Fibroblast of lung (primary cell): ENCODE data around the gene PTCH2.

Source experiments
- EZH2 ChIP-seq: IDR thresholded peaks from 2 replicates; pipeline ENCODE4 v1.5.1; 2012; ENCODE audit warnings: low read length, control low read depth, mild to moderate bottlenecking; ENCODE audit errors: missing control alignments
- TF ChIP-seq, protein P1 (sequence below), 2 donors: IDR thresholded peaks in 1 of 2; conservative IDR thresholded peaks in 1 of 2; 1 replicate in 1 of 2; 2 replicates in 1 of 2; pipeline ENCODE4 v1.5.1; 2011 to 2012; ENCODE audit warnings: low read length in 2 of 2, control low read depth in 1 of 2, inconsistent platforms in 1 of 2, low read depth in 1 of 2, mild to moderate bottlenecking in 1 of 2

DNA sequence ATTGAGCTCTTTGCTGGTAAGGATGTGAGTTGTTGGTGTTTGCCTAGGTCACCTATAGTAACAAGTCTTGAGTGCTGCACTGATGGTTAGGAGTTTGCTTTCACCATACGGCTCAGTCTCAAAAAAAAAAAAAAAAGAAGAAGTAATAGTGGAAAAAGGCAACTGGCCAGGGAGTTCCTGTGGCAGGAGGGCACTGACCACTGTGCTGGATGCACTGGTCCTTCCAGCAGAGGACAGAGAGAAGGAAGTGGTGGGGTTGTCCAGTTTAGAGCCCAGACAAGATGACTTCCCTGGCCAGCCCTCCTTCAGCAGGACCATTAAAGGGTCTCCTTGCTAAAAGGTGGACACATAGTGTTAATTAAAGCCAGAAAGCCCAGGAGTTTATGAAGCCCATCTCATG, 11.9 kb upstream of the PTCH2 start:
- TF ChIP-seq, protein P1, sequence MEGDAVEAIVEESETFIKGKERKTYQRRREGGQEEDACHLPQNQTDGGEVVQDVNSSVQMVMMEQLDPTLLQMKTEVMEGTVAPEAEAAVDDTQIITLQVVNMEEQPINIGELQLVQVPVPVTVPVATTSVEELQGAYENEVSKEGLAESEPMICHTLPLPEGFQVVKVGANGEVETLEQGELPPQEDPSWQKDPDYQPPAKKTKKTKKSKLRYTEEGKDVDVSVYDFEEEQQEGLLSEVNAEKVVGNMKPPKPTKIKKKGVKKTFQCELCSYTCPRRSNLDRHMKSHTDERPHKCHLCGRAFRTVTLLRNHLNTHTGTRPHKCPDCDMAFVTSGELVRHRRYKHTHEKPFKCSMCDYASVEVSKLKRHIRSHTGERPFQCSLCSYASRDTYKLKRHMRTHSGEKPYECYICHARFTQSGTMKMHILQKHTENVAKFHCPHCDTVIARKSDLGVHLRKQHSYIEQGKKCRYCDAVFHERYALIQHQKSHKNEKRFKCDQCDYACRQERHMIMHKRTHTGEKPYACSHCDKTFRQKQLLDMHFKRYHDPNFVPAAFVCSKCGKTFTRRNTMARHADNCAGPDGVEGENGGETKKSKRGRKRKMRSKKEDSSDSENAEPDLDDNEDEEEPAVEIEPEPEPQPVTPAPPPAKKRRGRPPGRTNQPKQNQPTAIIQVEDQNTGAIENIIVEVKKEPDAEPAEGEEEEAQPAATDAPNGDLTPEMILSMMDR (conservative IDR thresholded peaks at IDR 0.05 in 1 of 2, IDR thresholded peaks at IDR 0.05 in 1 of 2; ENCODE audit: low read depth in 1 of 2, low read length in 2 of 2) = no peak
- no peak for TF ChIP-seq EZH2
